GM18870 (cell line): Measurements from ENCODE around the gene SCT.

Experiments
- ATAC-seq: cut with Tn5 transposase; IDR thresholded peaks from one replicate; pipeline ENCODE4 v1.9.1; 2021; ENCODE audit warnings: moderate library complexity; ENCODE audit not compliant: unreplicated experiment

The SCT gene

GRCh38 chr11:623349-623869 is 3.6 kb downstream of the SCT start:
- ATAC-seq = no peak

GRCh38 chr11:621838-622237 is 5.1 kb downstream of the SCT start:
- no peak for ATAC-seq

GRCh38 chr11:620935-621814 is 5.8 kb downstream of the SCT start:
- ATAC-seq = no peak

GRCh38 chr11:620201-620600 is 6.8 kb downstream of the SCT start:
- ATAC-seq = no peak

- no peak for ATAC-seq
Measured at GRCh38 chr11:619628-620050, 7.3 kb downstream of the SCT start.

GRCh38 chr11:618856-619627 is 7.9 kb downstream of the SCT start:
- no peak for ATAC-seq

GRCh38 chr11:617912-618682 is 8.9 kb downstream of the SCT start:
- no peak for ATAC-seq

- no peak for ATAC-seq
Measured at GRCh38 chr11:617199-617911, 9.6 kb downstream of the SCT start.

GRCh38 chr11:616320-617198 is 10.4 kb downstream of the SCT start:
- no peak for ATAC-seq

- peak; percentile 62 for ATAC-seq
Measured at GRCh38 chr11:615504-616319, 11.3 kb downstream of the SCT start, which contains the start of gene IRF7. Gene IRF7, minus strand, starts transcription at chr11:615950. Its CDS starts 586 bp downstream, at chr11:615364.

GRCh38 chr11:614623-615503 is 12.1 kb downstream of the SCT start:
- peak; percentile 2 for ATAC-seq

- ATAC-seq = no peak
Measured at GRCh38 chr11:614021-614622, 12.9 kb downstream of the SCT start.

GRCh38 chr11:613369-613968 is 13.5 kb downstream of the SCT start:
- ATAC-seq = no peak

GRCh38 chr11:612961-613300 is 14.1 kb downstream of the SCT start:
- no peak for ATAC-seq

GRCh38 chr11:612201-612960 is 14.6 kb downstream of the SCT start:
- ATAC-seq = no peak
